Fibroblast of skin of left biceps (primary cell): Measurements from ENCODE around the gene APOBEC3H.

Experiments used
- DNase-seq, 2 experiments: peaks; one replicate each; pipeline ENCODE4 v3.0.0-alpha.2; 2013; ENCODE audit warnings: low read depth in 2 of 2

The APOBEC3H gene

GRCh38 chr22:39081016-39081415 lies 16.0 kb upstream of the APOBEC3H start:
- DNase-seq: no peak

GRCh38 chr22:39081598-39081997 lies 15.4 kb upstream of the APOBEC3H start:
- DNase-seq: no peak

- no peak for DNase-seq
These were observed 13.6 kb upstream of the APOBEC3H start for GRCh38 chr22:39083212-39084165.

DNA sequence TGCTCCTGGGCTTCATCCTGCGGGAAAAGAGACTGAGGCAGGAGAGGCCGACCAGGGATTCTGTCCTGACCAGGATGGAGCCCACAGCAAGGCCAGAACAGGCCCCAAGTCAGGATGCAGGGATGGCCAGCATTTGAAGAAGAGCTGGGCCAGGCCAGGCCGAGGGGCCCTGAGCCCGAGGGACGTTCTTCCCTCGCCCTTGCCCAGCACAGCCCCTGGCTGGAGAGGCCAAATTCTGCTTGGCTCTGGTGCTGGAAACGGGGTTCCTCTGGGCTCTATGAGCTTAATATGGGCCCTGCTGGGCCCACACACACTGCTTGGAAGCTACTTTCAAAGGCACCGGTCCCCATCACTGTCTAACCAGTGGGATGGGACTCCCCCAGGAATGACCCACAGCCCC lies 12.4 kb upstream of the APOBEC3H start:
- DNase-seq: no peak

DNA sequence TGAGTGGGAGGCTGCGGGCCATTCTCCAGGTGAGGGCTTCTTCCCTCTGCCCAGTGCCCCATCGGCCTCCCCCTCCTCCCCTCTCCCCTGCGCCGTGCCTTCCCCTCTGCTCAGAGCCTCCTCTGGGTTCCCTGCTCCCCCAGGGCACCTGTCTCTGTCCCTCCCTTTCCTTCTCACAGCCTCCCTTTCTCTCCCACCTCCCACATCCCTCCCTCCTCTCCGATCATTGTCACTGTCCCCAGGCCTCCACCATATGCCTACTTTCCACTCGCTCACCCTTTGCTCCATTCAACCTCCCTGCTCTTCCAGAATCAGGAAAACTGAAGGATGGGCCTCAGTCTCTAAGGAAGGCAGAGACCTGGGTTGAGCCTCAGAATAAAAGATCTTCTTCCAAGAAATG lies 9.9 kb upstream of the APOBEC3H start:
- DNase-seq: no peak

DNA sequence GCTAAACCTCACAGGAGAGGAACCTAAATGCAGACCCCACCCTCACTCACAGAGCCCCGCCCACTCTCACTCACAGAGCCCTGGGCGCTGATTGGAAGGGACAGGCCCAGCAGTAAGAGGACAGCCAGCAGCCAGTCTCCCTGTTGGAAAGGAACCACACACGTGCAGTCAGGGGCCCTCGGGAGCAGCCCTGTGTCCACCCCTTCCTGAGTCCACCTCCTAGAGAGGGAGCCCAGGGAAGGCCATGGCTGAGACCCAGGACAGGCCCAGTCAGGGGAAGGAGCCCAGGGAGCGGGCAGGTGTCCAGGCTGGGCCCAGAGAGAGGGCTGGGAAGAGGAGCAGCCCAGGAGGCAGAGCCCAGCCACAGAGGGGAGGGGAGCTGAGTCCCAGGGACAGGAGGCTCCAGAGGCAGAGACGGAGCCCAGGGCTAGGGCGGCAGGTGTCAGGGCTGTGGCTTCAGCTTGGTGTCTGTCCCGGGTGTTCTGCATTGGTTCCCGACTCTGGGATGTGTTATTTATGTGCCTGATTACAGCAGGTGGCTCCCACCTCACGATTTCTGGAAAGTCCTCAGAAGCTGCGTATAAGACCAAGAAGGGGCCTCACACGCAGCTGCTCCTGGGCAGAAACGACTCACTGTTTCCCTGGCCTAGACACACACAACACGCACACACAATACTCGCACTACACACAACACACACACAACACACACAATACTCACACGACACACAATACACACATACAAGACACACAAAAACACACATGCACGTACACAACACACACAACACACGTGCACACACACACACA lies 9.0 kb upstream of the APOBEC3H start:
- no peak for DNase-seq

- DNase-seq: no peak
These were observed 8.4 kb upstream of the APOBEC3H start for GRCh38 chr22:39088685-39089032.

DNA sequence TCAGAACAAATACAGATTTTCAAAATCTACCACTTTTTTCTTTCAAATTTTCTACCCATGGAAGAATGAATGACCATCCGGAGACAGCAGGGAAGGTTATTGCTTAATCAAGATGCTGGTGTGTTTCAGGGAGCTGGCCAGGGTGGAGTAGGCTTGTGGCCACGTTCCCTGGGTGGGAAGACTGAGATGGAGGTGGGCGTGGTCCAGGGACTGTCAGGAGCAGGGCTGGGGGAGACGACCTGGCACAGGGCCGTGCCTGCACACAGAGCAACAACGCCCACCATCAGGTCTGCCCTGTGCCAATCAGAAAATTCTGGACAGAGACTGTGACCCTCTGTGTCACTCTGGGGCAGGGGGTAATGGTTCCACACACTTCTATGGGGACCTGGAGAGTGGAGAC lies 7.1 kb upstream of the APOBEC3H start:
- DNase-seq: no peak

DNA sequence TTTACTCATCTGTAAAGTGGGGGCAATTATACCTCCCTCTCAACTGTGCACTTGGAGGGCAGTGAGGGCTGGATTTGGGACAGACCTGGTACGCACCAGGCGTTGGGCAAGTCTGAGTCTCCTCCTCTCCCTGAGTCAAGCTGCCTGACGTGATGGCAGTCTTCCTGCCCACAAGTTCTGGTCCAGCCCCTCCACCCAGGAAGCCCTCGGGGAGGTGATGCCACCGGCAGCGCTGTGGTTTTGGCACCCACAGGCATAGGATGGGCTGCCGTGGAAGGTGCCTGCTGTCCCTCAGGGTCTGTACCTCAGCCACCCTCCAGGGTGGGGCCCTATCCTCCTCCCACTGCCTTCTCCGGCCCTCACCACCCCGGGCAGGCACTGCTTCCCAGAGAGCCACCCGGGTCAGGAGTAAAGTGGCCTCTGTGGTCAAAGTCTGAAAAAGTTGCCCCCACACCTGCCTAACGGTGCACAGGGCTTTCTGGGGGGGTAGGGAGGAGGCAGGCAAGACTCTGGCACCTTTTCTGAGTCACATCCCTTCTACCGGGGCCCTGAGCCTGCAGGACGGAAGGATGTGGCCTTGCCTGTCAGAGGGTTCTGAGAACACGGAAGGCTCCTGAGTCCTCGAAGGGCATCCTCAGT lies 6.5 kb upstream of the APOBEC3H start:
- DNase-seq: no peak

DNA sequence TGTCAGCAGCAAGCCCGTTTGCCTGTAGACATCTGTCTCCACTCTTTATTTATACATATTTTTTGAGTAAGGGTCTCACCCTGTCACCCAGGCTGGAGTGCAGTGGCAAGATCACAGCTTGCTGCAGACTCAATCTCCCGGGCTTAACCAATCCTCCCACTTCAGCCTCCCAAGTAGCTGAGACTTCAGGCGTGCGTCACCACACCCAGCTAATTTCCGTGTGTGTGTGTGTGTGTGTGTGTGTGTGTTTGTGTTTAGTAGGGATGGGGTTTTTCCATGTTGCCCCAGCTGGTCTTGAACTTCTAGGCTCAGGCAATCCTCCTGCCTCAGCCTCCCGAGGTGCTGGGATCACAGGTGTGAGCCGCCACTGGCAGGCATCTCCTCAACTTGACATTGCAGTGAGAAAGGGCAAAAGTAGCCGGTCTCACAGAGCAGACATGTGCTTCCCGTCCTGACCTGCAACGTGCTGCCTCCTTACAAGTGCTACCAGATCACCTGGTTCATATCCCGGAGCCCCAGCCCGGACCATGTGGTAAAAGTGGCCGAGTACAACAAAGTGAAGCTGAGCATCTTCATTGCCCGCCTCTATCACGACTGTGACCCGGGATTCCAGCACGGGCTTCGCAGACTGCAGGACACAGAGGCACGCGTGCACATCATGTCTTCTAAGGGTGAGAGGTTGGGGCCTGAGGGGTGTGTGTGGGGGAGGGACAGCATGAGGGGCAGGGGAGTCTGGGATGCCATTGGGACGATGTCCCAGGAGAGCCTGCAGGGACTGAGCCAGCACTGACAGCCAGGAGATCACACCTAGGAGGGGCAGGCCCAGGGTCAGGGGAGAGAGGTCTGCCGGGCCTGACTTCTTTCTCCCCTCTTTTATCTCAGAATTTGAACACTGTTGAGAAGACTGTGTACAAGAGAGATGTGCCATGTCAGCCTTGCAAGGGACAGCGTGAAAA lies 5.6 kb upstream of the APOBEC3H start:
- no peak for DNase-seq

DNA sequence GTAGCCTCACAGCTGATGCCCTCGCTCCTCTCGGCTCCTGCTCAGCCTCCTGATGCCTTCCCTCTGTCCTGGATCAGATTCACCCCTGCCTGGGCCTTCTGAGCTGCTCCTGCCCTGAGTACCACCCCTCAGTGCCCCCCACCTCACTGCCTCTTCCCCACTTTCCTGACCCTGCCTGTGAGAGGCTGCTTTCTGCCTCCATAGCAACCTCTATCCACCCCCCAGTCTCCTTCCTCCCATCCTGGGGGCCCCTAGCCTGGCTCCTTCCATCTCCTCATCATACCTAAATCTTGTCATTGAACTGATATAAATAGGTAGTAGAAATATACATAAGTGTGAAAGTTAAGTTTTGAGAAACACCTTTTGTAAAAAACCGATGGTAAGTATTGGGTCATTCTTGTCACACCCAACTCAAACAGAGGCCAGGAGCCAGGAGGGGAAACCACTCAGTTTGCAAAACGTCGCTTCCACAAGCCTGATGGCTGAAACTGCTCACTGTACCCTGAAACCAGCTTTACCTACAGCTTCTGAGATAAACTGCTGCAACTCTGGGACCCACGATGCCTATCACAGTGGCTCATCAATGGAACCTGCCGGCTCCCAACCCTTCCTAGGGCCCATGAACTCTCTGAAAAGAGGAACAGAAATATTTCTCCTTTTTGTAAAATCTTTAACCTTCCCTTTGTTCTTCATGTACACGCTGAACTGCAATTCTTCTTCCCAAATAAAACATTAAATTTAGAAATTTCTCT lies 4.8 kb upstream of the APOBEC3H start:
- DNase-seq: no peak

DNA sequence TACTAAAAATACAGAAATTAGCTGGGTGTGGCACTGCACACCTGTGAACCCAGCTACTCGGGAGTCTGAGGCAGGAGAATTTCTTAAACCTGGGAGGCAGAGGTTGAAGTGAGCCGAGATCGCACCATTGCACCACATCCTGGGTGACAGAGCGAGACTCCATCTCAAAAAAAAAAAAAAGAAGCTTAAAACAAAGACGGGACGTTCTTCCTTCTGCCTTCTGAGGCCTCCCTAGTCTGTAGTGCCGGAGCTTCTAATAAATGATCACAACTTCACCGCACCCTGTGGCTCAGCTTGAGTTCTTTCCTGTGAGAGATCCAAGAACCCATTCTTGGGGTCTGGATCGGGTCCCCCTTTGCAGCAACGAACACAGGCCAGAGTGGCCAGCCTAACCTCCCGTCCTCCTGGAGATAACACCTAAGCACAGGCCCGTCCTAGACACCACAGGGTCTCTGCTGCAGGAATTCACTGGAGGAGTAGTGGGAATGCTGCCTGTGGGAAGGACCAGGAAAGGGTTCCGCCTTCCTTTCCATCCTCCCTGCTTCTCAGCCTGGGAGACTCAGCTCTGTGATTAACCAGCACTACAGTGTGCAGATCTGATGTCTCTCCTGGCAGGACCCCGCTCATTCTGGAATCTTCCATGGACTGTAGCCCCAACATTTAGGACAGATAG lies 2.2 kb upstream of the APOBEC3H start:
- no peak for DNase-seq

DNA sequence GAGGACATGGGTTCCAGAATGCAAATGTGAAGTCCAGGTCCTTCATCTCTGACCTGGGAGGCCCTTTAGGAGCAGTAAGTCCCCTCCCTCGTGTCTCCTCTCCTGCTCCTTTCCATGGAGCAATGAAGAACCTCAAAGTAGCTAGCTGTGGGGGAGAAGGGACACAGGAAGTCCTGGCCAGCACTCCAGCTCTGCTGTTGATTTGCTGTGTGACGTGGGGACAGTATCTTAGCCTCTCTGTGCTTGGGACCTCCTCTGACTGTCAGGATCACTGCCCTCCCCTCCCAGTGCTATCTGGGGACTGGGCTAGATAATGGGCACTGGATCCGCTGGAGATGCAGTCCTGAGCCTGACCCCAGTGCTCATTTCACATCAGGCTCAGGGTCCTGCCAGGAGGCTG lies 1.1 kb upstream of the APOBEC3H start:
- no peak for DNase-seq

GRCh38 chr22:39098026-39098425 lies 982 bp downstream of the APOBEC3H start:
- DNase-seq: no peak

DNA sequence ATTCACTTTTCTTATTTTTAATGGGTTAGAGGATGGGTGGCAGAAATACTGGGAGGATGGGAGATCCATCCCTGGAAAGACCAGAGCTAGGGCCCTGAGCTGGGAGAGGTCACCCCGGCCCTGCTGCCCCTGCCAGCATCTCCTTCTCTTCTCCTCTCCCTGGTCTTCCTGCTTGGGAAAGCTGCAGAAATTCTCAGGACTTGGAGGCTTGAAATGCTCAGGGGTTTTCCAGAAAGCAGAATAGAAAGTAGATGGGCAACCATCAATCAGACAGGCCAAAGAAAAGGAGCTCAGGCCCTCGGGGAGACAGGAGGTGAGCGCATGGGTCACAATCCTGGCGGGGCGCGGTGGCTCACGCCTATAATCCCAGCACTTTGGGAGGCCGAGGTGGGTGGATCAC lies 1.5 kb downstream of the APOBEC3H start:
- no peak for DNase-seq

DNA sequence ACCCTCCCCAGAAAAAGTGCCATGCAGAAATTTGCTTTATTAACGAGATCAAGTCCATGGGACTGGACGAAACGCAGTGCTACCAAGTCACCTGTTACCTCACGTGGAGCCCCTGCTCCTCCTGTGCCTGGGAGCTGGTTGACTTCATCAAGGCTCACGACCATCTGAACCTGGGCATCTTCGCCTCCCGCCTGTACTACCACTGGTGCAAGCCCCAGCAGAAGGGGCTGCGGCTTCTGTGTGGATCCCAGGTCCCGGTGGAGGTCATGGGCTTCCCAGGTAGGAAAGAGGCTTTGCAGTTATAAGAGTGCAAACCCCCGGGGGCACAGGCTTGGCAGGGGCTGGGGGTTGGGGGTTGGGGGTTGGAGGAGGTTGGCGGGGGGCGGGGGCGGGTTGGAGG lies 4.2 kb downstream of the APOBEC3H start:
- DNase-seq: no peak

GRCh38 chr22:39103431-39103830 lies 6.4 kb downstream of the APOBEC3H start:
- DNase-seq: no peak

DNA sequence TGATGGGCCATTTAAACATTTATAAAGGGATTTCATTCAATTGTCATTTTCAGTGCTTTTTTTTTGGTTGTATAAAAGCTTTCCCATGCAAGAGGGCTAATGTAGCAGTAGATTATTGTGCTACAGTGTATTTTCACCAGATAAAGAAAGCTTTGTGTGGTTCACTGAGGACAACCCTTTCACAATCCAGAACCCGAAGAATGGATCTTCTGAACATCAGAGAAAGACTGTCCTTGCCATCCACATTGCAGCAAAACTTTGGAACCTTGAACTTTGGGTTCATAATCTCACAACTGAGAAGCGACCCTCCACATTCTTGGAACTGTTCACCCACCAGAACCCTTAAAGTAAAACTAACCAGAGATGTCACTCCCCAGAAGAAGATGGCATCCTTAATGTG lies 9.3 kb downstream of the APOBEC3H start:
- DNase-seq: no peak

- no peak for DNase-seq
These were observed 11.4 kb downstream of the APOBEC3H start for GRCh38 chr22:39108487-39108886.

GRCh38 chr22:39109361-39109760 lies 12.3 kb downstream of the APOBEC3H start:
- no peak for DNase-seq
